ENCODE measurements around the gene FMNL2.

FMNL2 gene

DNA sequence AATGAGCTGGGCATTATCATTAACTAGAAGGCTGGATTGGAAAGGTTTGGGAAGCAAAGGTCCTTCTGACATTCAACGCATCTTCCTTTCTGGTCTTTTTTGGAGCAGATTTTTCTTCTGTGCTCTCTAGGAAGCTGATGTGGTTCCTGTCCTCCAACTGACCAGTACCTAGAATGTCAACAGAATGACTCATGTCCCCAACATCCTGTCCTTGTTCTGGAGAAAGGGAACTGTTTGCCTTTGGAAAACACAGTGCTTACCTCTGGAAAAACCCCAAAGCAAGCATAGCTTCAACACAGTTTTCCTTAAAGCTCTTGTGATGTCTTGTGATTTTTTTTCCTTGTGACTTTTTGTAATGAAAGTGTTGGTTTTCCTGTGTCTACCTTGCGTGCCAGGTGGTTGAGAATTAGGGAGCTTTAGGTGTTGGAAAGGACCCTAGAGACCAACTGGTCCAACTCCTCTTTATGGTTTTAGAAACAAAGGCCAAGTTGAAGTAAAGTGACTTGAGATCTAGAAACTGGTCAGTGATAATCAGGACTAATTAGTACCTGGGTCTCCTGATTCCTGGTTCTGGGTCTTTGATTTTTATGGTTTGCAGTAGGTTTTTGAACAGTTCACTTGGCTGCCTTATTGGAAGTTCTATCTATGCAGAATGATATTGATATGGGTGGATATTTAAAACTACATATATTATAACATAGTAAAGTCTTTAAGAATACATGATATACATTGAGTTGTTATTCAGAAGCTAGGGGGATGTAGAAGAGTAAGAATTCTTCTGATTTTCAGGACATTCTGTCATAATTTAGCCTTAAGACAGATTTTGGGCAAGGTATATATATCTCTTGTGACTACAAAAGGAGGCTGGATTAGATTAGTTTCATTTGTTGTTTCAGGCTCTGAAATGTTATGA, 70.5 kb downstream of the FMNL2 start:
- no peak for DNase-seq (ENCODE audit: low spot score)

DNA sequence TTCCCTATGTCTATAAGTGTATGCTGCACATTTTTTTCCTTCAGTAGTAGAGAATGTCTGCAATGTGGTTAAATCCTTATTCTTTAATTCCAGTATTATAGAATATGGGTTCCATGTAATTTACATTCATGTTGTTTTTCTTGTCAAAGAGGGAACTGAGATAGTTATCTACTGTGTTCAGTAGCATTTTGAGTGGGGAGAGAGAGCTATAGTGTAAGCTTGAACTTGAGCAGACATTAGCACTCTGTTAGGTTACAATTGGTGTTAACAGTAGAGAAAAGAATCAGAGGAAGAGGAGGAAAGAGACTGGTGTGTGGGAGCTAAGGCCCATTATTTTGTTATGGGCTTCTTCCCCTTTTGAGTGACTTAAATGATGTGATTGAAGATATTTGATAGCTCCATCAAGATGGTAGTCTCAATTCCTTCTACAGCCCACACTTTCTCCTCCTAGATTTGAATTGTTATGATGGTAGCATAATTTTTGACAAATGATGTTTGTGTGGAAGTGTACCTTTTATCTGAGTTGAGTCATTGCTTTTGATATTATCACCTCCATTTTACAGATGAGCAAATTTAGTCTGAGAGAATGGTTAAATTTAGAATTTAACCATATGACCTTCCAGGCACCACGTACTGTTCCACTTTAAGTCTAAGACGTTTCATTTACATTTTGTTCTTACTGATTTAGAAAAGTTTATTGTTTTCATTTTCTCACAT, 71.3 kb downstream of the FMNL2 start:
- DNase-seq (ENCODE audit: low spot score): no peak

- DNase-seq (ENCODE audit: low spot score): no peak
These were observed 71.8 kb downstream of the FMNL2 start for GRCh38 chr2:152406836-152407161.

DNA sequence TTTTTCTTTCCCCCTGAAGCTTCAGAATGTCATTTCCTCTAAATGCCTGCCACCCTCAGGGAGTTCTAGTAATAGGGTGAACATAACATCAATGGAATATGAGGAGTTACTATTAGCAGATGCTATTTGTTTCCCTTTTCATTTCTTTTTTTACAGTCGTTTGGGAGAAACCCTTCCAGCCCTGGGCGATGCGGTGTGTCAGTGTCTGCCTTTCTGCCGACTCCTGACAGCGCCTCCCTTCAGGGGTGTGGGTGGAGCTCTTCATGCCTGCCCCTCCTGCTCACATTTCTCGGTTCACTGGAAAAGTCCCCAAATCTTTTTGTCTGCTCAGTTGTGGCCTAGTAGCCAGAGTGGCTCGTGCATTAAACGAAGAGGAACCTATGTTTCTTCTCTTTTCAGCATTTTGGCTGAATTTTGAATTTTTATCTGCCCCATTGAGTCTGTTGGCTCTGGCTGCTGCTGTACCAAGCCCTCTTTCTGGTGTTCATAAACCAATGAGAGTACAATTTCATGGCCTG, 72.3 kb downstream of the FMNL2 start:
- peak; percentile 37 for DNase-seq (ENCODE audit: low spot score)

GRCh38 chr2:152407806-152408205, 72.8 kb downstream of the FMNL2 start:
- no peak for DNase-seq (ENCODE audit: low spot score)

GRCh38 chr2:152408254-152408653, 73.3 kb downstream of the FMNL2 start:
- DNase-seq (ENCODE audit: low spot score): no peak

GRCh38 chr2:152409386-152410164, 74.6 kb downstream of the FMNL2 start:
- DNase-seq (ENCODE audit: low spot score): no peak

GRCh38 chr2:152410165-152410597, 75.2 kb downstream of the FMNL2 start:
- DNase-seq (ENCODE audit: low spot score): no peak

- no peak for DNase-seq (ENCODE audit: low spot score)
These were observed 76.2 kb downstream of the FMNL2 start for GRCh38 chr2:152411154-152411553.

GRCh38 chr2:152413228-152414030, 78.5 kb downstream of the FMNL2 start:
- DNase-seq (ENCODE audit: low spot score): no peak

DNA sequence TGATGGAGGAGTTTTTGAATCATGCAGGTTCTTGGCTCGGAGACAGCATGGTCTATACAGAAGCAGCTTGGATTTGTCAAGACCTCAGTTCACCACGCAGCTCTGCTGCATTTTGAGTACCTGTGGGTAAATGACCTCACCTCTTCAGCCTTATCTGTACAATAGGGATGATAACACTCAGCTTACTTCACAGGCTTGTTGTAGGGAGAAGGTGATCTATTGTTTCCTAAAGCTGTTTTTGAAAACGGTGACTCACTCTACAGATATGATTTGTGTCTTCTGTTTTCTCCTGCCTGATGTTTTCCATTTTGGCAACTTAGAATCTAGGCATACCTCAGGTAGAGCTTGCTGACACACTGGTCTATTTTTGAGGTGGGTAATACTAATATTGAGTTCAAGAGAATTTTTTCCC, 80.3 kb downstream of the FMNL2 start:
- no peak for DNase-seq (ENCODE audit: low spot score)

- no peak for DNase-seq (ENCODE audit: low spot score)
These were observed 80.8 kb downstream of the FMNL2 start for GRCh38 chr2:152415796-152416195.

DNA sequence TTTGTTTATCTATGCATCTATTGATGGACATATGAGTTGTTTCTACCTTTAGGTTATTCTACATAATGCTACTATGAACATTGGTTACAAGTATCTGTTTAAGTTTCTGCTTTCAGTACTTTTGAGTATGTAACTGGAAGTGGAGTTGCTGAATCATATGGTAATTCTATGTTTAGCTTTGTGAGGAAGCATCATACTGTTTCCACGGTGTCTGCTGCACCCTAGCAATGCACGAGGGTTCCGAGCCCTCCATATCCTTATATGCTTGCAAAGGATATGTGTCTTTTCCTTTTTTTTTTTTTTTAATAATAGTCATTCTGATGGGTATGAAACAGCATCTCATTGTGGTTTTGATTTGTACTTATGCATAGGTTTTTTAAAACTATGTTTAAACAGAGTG, 83.7 kb downstream of the FMNL2 start:
- no peak for DNase-seq (ENCODE audit: low spot score)

DNA sequence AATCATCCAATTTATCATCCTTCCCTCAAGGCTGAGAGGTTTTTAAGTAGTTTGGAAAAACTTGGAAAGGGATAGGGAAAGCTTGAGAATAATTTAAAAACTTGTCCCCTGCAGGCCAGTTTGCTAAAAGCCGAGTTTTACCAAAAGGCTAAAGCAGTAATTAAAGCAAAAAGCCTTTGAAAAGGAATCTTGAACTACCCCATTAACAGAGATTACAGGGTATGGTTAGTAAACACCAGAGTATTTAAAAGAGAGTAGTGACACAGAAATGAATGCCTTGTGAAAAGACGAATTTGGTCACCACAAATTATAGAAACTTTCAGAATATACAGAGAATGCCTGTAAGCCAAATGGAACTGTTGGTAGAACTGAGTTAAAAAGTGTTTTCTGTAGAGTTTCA, 85.0 kb downstream of the FMNL2 start:
- DNase-seq (ENCODE audit: low spot score): no peak

DNA sequence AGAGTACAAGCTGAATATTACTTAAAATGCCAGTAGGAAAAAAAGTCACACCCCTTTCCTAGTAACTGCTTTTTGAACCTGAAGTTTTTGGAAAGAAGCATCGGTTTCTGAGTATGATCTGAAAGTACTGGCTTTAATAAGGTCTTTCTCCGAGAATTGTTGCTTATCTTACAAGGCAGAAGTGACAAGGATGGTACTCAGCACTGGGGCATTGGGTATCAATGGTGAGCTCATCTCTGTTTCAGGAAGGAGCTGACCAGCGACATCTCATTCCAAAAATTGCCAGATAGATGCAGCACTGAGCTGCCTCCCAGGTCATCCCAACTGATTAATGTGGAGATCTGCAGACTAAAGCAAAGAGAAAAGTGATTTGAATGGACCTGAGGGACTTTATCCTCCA, 85.4 kb downstream of the FMNL2 start:
- DNase-seq (ENCODE audit: low spot score): no peak

DNA sequence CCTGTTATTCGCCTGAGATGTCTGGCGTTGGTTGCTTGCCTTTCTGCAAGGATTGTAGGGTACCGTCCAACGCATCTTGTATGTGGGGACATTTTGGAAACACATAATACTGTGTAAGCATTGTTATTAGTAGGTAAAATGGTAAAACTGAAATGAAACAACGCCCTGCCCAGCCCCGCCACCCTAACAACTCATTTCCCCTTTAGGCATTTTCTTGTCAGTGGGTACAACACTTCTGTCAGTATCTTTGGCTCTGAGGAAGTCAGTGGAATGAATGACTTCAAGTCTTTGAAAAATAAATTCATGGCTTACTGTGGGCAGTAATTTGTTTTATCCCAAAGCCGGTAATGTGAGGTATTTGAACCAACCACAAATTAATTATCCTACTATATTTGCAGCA, 86.0 kb downstream of the FMNL2 start:
- DNase-seq (ENCODE audit: low spot score): no peak

GRCh38 chr2:152421521-152422370, 86.8 kb downstream of the FMNL2 start:
- no peak for DNase-seq (ENCODE audit: low spot score)

GRCh38 chr2:152423684-152424083, 88.7 kb downstream of the FMNL2 start:
- DNase-seq (ENCODE audit: low spot score): no peak

DNA sequence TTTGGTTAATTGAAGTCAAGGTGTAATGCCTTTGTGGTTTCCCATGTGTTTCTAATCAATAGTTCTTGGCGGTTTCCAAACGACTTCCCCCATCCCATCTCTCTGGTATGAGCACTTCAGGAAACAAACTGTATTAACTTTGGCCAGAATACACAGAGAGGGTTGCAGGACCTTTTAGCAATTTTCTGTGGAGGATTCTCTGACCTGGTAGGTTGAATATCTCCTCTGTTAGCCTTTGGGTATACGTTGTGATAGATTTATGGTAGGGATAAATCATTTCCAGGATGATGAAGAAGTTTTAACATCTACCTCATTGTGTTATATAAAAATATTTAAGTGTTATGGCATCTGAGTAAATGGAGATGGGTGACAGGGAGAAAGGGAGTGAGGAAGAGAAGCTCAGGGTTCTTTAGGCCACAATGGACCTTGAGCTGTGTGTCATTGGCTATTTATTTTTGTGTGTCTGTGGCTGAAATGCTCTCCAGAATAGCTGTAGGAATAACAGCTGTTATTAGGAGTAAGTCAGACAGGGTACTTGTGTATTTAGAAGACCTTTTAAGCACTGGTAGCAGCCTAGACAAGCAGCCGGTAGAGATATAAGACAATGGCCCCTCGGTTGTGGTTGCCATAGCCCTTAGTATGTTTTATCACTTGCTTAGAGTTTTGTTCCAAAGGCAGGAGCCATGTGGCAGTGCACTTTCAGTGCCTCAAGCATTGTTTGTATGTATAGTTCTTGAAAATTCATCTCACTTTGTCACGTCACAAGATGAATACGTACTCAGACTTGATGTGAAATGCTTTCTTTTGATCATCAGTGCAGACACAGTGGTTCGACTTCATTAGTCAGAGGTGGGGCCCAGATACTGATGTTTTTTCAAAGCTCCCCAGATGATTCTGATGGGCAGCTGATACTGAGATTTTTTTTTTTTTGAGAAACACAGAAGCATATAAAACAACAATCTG, 91.1 kb downstream of the FMNL2 start:
- no peak for DNase-seq (ENCODE audit: low spot score)
